ENCODE measurements around the gene RPN2. TPM values are rescaled to one million over a fixed set of nuclear protein-coding genes. Genes with fewer than 3 reads are reported as not detected.

The RPN2 gene
- total RNA-seq, 6 experiments from 2014 or later, result 261 to 304 (median 270) TPM

DNA sequence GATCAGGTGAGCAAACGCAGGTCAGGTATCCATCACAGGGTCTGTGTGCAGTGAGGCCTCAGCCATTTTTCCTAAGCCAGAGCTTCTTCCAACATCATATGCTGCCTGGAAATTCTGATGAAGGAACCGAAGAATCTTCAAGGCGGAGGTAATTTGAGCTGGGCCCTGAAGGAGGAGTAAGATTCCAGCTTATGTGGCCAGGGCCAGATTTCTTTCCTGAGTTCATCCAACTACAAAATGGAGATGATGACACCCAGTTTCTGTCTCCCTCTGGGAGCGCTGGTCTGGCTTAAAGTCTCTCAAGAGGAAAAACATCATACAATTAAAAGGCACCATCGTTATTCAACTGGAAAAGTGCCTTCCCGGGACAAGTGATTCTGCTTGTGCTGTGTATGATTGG, 103.4 kb downstream of the RPN2 start:
- peak; percentile 73 for DNase-seq
- Mint-ChIP-seq H3K4me1 (ENCODE audit: low read depth) (peaks cover 21% of the 10 kb centered on the region), H3K27ac (peak overlapping the region; percentile 74), H3K4me3 (no peak overlapping the region), H3K36me3 (ENCODE audit: low read depth) (no peaks in the 10 kb centered on the region), H3K9me3 (no peaks in the 10 kb centered on the region), H3K27me3 (ENCODE audit: insufficient read depth) (peaks cover 7% of the 10 kb centered on the region)
- TF ChIP-seq, protein P1, sequence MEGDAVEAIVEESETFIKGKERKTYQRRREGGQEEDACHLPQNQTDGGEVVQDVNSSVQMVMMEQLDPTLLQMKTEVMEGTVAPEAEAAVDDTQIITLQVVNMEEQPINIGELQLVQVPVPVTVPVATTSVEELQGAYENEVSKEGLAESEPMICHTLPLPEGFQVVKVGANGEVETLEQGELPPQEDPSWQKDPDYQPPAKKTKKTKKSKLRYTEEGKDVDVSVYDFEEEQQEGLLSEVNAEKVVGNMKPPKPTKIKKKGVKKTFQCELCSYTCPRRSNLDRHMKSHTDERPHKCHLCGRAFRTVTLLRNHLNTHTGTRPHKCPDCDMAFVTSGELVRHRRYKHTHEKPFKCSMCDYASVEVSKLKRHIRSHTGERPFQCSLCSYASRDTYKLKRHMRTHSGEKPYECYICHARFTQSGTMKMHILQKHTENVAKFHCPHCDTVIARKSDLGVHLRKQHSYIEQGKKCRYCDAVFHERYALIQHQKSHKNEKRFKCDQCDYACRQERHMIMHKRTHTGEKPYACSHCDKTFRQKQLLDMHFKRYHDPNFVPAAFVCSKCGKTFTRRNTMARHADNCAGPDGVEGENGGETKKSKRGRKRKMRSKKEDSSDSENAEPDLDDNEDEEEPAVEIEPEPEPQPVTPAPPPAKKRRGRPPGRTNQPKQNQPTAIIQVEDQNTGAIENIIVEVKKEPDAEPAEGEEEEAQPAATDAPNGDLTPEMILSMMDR (IDR thresholded peaks at IDR 0.05), result peak; percentile 75

DNA sequence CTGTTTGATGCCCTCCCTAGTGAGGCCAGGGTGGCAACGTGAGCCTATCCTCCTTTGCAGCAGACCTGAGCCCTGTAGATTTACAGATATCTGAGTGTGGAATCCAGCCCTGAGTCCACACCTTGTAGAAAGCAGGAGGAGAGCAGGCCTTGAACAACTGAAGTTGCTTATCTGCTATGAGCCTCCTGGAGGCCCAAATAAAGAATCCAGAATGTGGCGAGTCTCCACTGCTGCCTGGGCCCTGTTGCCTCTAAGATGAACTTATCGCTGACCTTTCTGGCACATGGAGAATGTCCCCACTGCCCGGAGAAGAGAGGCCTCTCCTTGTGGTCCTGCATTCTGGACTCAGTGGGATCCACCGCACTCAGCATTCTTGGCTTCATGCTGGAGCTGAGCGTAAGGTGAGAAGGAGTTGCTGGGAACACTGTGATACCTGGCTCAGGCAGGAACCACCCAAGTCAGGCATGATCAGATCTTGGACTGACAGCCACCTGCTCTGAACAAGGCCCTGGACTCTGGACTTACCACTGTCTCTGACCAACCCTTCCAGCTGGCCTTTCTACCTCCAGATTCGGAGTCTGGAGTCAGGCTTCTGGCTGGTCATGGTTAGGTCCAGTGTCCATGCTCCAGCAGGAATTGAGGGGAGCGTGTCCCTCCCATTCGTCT, 104.5 kb downstream of the RPN2 start:
- TF ChIP-seq, protein P1 (IDR thresholded peaks at IDR 0.05), result no peak
- DNase-seq, result no peak
- Mint-ChIP-seq H3K4me3 (no peak overlapping the region), H3K36me3 (ENCODE audit: low read depth) (peaks cover 3% of the 10 kb centered on the region; the same call in 1 of the 2 replicates), H3K4me1 (ENCODE audit: low read depth) (peaks cover 24% of the 10 kb centered on the region), H3K27me3 (ENCODE audit: insufficient read depth) (peaks cover 7% of the 10 kb centered on the region), H3K27ac (no peak overlapping the region), H3K9me3 (no peaks in the 10 kb centered on the region)

DNA sequence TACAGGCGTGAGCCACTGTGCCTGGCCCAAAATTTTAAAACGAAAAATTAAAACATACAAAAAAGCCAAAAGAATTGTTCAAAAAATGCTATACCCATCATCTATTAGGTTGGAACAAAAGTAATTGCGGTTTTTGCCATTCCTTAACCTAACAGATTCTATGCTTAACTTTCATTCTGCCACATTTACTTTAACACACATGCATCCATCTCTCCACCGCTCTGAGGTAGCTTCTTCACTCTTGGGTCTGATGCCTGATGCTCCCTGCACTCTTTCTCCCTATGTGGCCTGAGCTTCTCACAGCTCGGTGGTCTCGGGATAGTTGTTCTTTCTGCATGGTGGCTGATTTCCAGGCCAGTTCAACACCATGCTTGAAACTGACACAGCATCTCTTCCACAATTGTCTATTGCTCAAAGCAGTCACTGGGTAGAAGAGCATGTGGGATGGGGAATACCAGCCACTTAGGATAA, 105.6 kb downstream of the RPN2 start:
- peaks cover 7% of the 10 kb centered on the region for H3K27me3 Mint-ChIP-seq (ENCODE audit: insufficient read depth)
- H3K9me3 Mint-ChIP-seq, result no peaks in the 10 kb centered on the region
- TF ChIP-seq, protein P1 (IDR thresholded peaks at IDR 0.05), result no peak
- H3K4me1 Mint-ChIP-seq (ENCODE audit: low read depth), result peaks cover 16% of the 10 kb centered on the region
- peaks cover 4% of the 10 kb centered on the region; the same call in 1 of the 2 replicates for H3K36me3 Mint-ChIP-seq (ENCODE audit: low read depth)
- no peak for DNase-seq
- no peak overlapping the region for H3K27ac Mint-ChIP-seq
- H3K4me3 Mint-ChIP-seq, result no peak overlapping the region

DNA sequence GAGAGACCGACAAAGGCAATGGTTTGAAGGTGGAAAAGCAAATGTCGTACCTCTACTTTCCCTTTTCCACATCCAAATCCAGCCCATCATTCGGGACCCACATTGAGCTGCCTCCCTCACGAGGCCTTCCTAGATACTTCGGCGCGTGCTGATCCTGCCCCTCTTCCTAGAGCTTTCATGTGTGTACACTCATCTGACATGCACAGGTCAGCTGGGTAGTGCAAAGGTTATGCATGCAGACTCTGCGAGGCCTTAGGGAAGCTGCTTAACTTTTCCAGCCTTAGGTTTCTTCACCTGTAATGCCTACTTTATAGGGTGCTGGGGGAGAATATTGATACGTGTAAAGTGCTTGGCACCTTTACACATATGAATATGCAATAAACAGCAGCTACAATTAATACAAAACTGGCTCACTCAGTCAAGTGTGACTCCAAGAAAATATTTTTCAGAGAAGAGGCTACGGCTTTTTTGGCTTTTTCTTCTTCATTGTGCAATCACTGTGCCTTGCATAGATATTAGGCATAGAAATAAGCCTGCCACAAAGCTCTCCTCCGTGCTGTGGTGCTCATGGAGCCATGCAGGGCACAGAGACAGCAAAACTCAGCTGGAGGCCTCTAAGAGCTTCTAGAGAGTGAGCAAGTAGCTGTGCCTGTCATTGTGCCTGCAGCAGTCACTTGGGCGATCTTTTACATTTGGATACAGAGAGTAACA, 106.7 kb downstream of the RPN2 start:
- TF ChIP-seq, protein P1 (IDR thresholded peaks at IDR 0.05), result no peak
- DNase-seq, result no peak
- H3K27ac Mint-ChIP-seq, result no peak overlapping the region
- H3K36me3 Mint-ChIP-seq (ENCODE audit: low read depth), result peaks cover 4% of the 10 kb centered on the region; the same call in 1 of the 2 replicates
- peaks cover 13% of the 10 kb centered on the region for H3K4me1 Mint-ChIP-seq (ENCODE audit: low read depth)
- peaks cover 7% of the 10 kb centered on the region for H3K27me3 Mint-ChIP-seq (ENCODE audit: insufficient read depth)
- H3K9me3 Mint-ChIP-seq, result no peaks in the 10 kb centered on the region
- H3K4me3 Mint-ChIP-seq, result no peak overlapping the region

DNA sequence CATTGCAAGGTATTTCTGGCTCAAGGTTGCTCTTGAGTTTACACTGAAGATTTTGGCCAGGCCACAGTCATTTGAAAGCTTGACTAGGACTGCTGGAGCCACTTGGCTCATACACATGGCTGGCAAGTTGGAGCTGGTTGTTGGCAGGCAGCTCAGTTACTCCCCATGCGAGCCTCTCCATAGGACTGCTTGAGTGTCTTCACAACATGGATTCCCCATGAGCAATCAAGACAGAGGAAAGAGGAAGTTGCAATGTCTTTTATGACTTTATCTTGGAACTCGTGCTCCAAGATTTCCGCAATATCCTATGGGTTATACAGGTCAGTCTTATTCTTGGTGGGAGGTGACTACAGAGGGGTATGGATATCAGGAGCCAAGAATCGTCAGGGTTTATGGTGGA, 109.0 kb downstream of the RPN2 start:
- peaks cover 23% of the 10 kb centered on the region for H3K36me3 Mint-ChIP-seq (ENCODE audit: low read depth)
- TF ChIP-seq, protein P1 (IDR thresholded peaks at IDR 0.05), result no peak
- peak overlapping the region; percentile 30 for H3K4me3 Mint-ChIP-seq
- H3K9me3 Mint-ChIP-seq, result no peaks in the 10 kb centered on the region
- peak overlapping the region; percentile 31; the same call in 1 of the 2 replicates for H3K27ac Mint-ChIP-seq
- peaks cover 7% of the 10 kb centered on the region for H3K27me3 Mint-ChIP-seq (ENCODE audit: insufficient read depth)
- no peak for DNase-seq
- H3K4me1 Mint-ChIP-seq (ENCODE audit: low read depth), result peaks cover 24% of the 10 kb centered on the region
